Measurements from ENCODE around the gene CRYBA2.

GRCh38 chr2:218996937-218997336 is 3.7 kb upstream of the CRYBA2 start:
- TF ChIP-seq CTCF (conservative IDR thresholded peaks at IDR 0.05; ENCODE audit: low read length) (no peak), EZH2phosphoT487 (IDR thresholded peaks at IDR 0.05; ENCODE audit: borderline replicate concordance, low read depth, low read length) (no peak)
